RWPE1 (cell line): ENCODE results near the gene NEAT1.

Experiments used
- CTCF ChIA-PET: fragments of 350-600 bp; sonication (Branson Sonifier 250); formaldehyde crosslinking; extraction: SDS; loops from one replicate; lab custom pipeline; 2021; lab: Yijun Ruan, JAX
- POLR2A ChIA-PET: fragments of 400-600 bp; formaldehyde crosslinking; extraction: SDS; loops from one replicate; lab custom pipeline; 2020; ENCODE audit warnings: antibody characterized with exemption; ENCODE audit not compliant: low non-redundant PET; lab: Yijun Ruan, JAX
- DNase-seq: peaks from one replicate; pipeline ENCODE4 v3.0.0; 2012; ENCODE audit warnings: low spot score
- H3K27ac ChIP-seq: fragments of 450-650 bp; 2 replicates; pipeline ENCODE4 v1.5.1; 2017
- TF ChIP-seq, protein P1 (sequence below): fragments of 450-650 bp; conservative IDR thresholded peaks from 2 replicates; pipeline ENCODE4 v1.5.1; 2017; ENCODE audit warnings: low read depth, mild to moderate bottlenecking

The NEAT1 gene

DNA sequence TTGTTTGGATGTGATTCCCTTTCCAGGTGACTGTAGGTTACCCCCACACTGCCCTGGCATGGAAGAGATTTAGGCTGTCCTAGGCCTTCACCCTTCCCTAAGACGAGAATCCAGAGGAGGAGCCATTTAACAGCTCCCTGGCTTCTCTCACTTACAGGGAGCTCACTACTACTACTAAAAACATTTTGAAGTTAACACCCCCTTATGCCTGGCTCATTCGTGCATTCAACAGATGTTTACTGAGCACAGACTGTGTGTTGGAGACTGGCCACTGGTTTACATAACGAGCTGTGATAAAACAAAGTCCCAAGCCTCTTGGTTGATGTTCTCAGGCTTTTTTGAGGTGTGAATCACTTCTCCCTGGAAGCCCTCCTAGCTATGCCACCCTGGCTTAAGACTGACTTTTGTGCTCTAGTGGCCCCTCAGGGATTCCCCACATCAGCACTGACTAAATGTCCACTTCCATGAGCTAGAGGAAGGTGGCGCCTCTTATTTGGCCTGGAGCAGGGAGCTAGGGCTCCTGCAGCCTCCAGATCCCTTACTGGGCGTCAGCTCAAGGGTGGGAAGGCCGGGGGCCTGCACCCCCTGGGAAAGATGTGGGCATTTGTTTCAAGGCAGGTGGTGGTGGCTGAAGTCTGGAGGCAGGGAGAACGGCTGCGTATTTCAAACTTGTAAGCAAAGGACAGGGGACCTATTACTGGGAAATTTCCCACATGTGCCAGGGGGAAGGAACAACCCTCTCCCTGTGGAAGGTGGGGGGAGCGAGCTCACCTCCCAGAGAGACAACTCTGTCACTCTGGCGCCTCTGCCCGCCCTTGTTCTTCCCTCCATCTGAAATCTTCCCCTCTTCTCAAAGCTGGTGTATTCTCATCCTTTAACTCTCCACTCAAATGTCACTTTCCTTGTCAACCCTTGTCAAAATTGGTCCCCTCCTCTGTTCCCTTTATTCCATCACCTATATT is 56.9 kb downstream of the NEAT1 start:
- ChIA-PET POLR2A (interaction anchor here (0.7 to 2.4 kb wide), 5 partner anchors 14 to 24 kb away, joined by 3 to 17 read pairs (median 3); no protein-coding TSS in a partner anchor), CTCF (interaction anchor here (0.7 to 1.2 kb wide), 3 partner anchors 12 to 20 kb away, joined by 3 to 4 read pairs (median 3); no protein-coding TSS in a partner anchor)
- no peak for DNase-seq
- TF ChIP-seq, protein P1, sequence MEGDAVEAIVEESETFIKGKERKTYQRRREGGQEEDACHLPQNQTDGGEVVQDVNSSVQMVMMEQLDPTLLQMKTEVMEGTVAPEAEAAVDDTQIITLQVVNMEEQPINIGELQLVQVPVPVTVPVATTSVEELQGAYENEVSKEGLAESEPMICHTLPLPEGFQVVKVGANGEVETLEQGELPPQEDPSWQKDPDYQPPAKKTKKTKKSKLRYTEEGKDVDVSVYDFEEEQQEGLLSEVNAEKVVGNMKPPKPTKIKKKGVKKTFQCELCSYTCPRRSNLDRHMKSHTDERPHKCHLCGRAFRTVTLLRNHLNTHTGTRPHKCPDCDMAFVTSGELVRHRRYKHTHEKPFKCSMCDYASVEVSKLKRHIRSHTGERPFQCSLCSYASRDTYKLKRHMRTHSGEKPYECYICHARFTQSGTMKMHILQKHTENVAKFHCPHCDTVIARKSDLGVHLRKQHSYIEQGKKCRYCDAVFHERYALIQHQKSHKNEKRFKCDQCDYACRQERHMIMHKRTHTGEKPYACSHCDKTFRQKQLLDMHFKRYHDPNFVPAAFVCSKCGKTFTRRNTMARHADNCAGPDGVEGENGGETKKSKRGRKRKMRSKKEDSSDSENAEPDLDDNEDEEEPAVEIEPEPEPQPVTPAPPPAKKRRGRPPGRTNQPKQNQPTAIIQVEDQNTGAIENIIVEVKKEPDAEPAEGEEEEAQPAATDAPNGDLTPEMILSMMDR: no peak; the same call in 1 of the 2 replicates
- peak overlapping the region; percentile 99 for H3K27ac ChIP-seq

DNA sequence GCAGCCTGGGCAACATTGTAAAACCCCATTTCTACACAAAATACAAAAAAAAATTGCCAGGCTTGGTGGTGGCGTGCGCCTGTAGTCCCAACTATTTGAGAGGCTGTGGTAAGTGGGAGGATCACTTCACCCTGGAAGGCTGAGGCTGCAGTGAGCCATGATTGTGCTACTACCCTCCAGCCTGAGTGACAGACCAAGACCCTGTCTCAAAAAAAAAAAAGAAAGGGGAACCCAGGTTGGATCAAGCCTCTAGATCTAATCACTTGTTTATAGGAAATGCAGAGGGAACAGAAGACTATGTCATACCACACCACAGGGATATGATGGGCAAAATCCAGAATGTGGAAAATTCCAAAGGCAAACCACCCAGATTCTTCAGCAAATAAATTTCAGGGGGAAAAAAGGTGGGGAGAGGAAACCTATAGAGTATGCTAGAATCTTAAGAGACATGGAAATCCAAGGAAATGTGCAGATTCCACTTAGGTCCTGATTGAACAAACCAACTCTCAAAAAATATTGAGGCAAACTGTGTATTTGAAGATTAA is 59.8 kb downstream of the NEAT1 start:
- CTCF ChIA-PET: interaction anchor here (0.6 kb wide), 1 partner anchor 153 kb away, joined by 6 read pairs; no protein-coding TSS in a partner anchor
- POLR2A ChIA-PET: no interaction called here
- DNase-seq: no peak
- TF ChIP-seq, protein P1: no peak
- H3K27ac ChIP-seq: peak overlapping the region; percentile 99

DNA sequence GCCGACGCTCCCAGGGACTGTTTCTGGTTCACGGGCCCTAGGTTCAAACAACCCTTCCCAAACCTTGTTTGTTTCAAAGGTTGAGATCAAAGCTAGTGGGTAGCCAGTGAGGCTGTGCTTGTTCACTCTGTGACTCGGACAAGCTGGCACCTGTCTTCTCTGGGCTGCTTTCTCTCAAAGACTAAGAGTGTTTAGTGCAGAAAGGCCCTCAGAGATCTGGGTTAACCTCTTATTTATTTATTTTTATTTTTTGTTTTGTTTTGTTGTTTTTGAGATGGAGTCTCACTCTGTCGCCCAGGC is 63.3 kb downstream of the NEAT1 start:
- TF ChIP-seq, protein P1: no peak
- DNase-seq: no peak
- ChIA-PET CTCF (no interaction called here), POLR2A (interaction anchor here (1.5 to 3.2 kb wide), 2 partner anchors 9 to 12 kb away, joined by 6 to 13 read pairs; partner anchors contain the start of gene MALAT1)
- H3K27ac ChIP-seq: peak overlapping the region; percentile 99

DNA sequence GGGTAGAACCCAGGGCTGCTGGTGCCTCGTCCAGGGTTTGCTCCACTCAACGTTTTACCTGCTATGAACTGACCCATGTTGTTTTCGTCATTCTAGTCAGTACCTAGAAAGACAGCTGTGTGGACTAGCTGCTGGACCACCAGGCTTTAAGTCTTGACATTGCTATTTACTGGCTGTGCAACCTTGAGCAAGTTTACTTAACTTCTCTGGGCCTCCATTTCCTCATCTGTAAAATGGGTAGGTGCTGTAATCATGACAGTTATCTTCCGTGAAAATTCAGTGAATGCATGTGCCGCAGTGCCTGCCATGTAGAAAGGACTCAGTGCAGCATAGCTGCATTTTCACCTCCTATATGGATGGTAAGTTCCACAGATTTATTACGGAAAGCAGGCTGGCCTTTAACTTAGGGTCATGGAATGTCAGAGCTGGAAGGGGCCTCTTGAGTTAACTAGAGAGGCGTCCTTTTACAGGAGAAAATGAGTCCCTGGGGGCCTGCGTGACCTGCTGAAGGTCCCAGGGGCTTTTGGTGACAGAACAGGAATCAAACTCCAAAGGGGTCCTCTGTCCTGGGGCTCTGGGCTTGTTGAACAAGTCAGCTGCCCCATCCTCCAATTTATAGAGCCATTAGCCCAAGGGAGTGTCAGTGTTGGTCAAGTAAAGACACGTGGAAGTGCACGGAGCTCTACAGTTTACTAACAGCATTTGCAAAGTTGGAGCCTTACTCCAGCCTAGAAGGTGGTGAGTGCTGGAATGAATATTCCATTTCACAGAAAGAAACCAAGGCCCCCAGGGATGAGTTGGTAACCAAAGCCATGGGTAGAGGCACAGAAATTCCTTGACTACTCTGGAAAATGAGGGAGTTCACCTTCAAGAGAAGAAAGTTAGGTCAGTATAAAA is 64.2 kb downstream of the NEAT1 start:
- peak overlapping the region; percentile 99 for H3K27ac ChIP-seq
- no peak for DNase-seq
- ChIA-PET POLR2A (interaction anchor here (0.7 to 3.2 kb wide), 3 partner anchors 9 to 11 kb away, joined by 5 to 13 read pairs (median 6); partner anchors contain the start of gene MALAT1), CTCF (interaction anchor here (0.6 to 0.7 kb wide), 2 partner anchors 54 to 109 kb away, joined by 4 read pairs; partner anchors contain the start of gene KCNK7)
- TF ChIP-seq, protein P1: no peak

DNA sequence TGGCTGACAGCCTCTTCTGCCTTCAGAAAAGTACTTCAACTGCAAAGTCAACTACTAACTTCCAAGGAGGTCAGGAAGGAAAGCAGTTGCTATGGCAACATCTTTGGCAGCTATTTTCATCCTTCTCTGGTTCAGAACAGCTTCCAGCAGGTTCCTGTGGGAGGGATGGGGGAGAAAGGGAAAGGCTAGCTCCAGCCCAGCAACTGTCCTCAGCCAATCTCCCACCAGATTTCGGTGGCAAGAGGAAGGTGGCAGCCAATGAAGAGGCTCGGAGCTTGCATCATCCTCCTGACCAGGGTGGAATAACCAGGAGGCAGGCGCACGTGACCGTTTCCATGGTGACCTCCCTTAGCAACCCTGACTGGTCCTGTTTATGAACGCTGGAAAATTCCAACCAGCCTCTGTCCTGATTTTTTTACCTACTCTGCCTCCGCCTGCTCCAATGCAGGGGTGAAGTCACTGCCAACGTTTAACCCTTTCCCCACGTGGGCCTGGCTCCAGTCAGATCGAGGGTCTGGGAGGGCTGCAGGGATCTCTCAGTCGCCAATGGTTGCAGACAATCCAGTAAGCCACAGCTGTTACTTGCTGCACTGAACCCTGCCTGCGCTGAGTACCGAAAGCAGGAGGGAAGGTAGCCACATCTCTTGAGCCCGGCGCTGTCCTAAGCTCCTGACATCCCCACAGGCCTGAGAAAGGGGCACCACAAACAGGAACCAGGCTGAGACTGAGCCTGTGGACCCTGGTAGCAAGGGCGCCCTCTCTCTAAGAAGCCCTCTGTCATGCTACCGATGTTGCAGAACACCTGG is 65.1 kb downstream of the NEAT1 start:
- CTCF ChIA-PET: interaction anchor here (0.6 to 1.0 kb wide), 4 partner anchors 17 to 171 kb away, joined by 3 to 4 read pairs (median 4); partner anchors contain the start of gene KCNK7

More for the DNA sequence above, 65.1 kb downstream of the NEAT1 start:
- peak; percentile 99 for DNase-seq
- POLR2A ChIA-PET: interaction anchor here (0.5 to 3.2 kb wide), 5 partner anchors 10 to 23 kb away, joined by 3 to 13 read pairs (median 4); partner anchors contain the start of gene MALAT1
- TF ChIP-seq, protein P1: no peak
- peak overlapping the region; percentile 99 for H3K27ac ChIP-seq
